ENCODE results near the gene CYTIP.

GRCh38 chr2:157386747-157387146 is 57.1 kb downstream of the CYTIP start:
- TF ChIP-seq CTCF (conservative IDR thresholded peaks at IDR 0.05; ENCODE audit: low read depth, low read length) = no peak
- TF ChIP-seq CEBPB (IDR thresholded peaks at IDR 0.05; ENCODE audit: low read depth, low read length) = no peak
- no peak for TF ChIP-seq POLR2A (IDR thresholded peaks at IDR 0.05; ENCODE audit: low read depth, low read length)
- TF ChIP-seq RCOR1 (IDR thresholded peaks at IDR 0.05; ENCODE audit: insufficient replicate concordance, low read length) = no peak
